OCI-LY1 (cell line): Measurements from ENCODE around the gene APOA4.

Experiments
- EZH2 ChIP-seq: fragments of 200-600 bp; sonication (generic), shearing (Covaris generic); IDR thresholded peaks from 2 replicates; pipeline ENCODE4 v1.8.0; 2017; ENCODE audit warnings: borderline replicate concordance, mixed run types, mild to moderate bottlenecking, antibody characterized with exemption, low read length, moderate library complexity, mixed read lengths
- TF ChIP-seq, protein P1 (sequence below): fragments of 200-600 bp; sonication (generic), shearing (Covaris generic); IDR thresholded peaks from 2 replicates; pipeline ENCODE4 v1.5.1; 2017; ENCODE audit warnings: mild to moderate bottlenecking, antibody characterized with exemption, low read length, moderate library complexity, mixed read lengths

DNA sequence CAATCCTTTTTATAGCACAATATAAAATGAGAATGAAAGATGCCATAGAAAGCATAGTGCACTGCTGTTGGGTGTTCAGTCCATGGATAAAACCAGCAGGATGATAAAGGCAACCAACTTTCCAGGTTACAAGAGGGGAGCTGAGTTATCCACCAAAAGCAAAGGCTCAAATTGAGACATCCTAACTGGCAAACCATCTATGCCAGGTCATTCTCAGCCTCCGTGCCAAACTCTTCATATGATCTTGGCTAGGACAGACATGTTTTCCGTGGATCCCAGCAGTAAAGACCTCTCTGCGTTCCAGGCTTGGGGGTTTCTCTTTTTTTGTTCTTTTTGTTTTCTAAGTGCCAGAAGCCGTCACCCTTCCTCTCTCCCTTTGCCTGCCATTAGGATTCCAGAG, 21.6 kb upstream of the APOA4 start:
- TF ChIP-seq, protein P1, sequence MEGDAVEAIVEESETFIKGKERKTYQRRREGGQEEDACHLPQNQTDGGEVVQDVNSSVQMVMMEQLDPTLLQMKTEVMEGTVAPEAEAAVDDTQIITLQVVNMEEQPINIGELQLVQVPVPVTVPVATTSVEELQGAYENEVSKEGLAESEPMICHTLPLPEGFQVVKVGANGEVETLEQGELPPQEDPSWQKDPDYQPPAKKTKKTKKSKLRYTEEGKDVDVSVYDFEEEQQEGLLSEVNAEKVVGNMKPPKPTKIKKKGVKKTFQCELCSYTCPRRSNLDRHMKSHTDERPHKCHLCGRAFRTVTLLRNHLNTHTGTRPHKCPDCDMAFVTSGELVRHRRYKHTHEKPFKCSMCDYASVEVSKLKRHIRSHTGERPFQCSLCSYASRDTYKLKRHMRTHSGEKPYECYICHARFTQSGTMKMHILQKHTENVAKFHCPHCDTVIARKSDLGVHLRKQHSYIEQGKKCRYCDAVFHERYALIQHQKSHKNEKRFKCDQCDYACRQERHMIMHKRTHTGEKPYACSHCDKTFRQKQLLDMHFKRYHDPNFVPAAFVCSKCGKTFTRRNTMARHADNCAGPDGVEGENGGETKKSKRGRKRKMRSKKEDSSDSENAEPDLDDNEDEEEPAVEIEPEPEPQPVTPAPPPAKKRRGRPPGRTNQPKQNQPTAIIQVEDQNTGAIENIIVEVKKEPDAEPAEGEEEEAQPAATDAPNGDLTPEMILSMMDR = no peak
- TF ChIP-seq EZH2 = no peak
